NCI-H82 treated with DMSO at 0.1 percent for 48 hours (cell line): ENCODE data around the gene GBA2.

Source experiments
- DNase-seq: peaks from one replicate; lab custom pipeline; 2025; ENCODE audit not compliant: unreplicated experiment; lab: John Stamatoyannopoulos, UW

The GBA2 gene

DNA sequence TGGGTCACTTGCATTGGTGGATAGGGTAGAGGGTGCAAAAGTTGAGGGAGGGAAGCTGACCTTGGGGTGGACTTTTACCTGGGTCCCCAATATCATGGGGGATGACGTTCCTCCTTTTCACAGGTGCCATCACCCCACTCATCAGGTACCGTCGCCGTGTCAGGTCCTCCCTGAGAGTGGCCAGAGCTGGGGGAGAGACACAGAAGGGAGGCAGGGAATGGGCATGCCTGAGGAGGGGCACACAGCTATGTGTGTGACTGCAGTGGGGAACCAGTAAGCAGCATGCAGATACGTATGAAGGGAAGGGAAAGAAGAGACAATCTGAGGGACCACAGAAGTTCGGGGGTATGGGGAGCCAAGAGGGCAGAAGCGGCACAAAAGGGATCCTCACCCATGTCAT is 10.1 kb downstream of the GBA2 start:
- no peak for DNase-seq

DNA sequence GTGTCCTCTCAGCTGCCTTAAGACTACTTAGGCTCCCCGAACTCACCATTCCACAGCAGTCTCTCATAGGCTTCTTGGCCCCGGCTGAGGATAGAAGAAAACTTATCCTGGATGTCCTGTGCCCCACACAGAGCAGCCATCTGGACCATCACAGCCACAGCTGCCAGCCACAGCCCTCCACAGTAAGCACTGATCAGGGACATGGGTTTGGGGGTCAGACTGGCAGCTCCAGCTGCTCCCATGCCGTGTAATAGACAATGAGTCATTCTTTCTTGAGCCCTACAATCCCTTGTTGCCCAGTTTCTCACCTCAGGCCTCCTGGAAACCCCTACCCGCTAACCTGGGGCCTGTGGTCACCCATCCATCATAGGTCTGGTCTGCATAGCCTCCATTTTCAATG is 10.8 kb downstream of the GBA2 start:
- DNase-seq = no peak

DNA sequence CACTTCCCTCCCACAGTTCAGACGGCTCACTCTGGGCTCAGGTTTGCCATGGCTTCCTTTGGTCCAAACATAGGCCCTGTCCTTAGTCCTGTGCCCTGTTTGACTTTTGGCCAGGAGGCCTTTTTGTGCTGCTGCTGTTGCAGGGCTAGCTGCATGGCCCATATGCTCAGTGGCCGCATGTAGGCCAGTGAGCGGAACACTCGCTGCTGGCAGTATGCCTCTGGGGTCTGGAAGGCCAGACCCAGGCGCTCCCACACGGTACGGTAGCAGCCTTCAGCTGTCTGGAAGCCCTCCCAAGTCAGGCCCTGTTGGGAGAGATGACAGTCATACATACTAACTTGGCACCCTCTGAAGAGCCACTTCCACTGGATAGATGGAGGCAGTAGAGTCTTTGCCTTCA is 11.9 kb downstream of the GBA2 start:
- no peak for DNase-seq

DNA sequence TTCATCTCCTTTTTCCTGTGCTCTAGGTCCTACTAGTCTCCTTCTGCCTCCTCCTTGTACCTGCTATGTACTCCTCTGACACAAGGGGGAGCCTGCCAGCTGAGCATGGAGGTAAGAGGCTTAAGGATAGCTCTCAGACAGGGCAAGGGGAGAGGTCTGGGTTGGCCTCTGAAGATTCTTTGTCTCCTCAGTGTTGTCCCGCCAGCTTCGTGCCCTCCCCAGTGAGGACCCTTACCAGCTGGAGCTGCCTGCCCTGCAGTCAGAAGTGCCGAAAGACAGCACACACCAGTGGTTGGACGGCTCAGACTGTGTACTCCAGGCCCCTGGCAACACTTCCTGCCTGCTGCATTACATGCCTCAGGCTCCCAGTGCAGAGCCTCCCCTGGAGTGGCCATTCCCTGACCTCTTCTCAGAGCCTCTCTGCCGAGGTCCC is 12.8 kb downstream of the GBA2 start:
- peak; percentile 45 for DNase-seq

DNA sequence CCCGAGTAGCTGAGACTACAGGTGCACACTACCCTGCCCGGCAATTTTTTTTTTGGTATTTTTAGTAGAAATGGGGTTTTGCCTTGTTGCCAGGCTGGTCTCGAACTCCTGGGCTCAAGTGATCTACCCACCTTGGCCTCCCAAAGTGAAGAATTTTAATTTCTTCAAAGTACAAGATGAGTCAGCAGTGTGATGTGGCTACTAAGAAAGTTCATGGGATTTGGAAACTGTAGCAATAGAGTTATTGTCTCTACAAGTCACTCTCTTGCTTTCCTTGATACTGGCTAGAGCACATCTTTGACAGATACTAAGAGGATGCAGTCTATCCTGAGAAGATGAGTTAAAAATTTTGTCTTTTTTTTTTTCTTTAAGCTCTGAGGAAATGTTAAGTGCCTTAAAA is 14.9 kb downstream of the GBA2 start:
- DNase-seq = no peak

DNA sequence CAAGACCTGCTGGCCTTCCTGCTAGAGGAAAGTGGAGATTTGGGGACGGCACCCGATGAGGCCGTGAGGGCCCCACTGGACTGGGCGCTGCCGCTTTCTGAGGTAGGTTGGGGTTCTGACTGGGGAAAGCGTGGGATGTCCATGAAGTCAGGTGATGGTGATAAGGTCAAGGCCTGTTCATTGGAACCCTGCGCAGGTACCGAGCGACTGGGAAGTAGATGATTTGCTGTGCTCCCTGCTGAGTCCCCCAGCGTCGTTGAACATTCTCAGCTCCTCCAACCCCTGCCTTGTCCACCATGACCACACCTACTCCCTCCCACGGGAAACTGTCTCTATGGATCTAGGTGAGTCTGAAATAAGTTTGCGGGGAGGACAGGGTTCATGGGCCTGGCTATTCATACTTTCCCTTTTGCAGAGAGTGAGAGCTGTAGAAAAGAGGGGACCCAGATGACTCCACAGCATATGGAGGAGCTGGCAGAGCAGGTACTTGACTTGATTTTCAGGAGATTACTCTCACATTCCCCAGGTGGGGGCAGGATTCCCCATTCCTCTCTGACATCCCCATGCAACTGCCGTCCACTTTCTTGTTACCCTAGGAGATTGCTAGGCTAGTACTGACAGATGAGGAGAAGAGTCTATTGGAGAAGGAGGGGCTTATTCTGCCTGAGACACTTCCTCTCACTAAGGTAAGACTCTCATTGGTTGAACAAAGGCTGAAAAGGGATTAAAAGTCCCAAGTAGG is 16.1 kb downstream of the GBA2 start:
- DNase-seq = peak; percentile 21

DNA sequence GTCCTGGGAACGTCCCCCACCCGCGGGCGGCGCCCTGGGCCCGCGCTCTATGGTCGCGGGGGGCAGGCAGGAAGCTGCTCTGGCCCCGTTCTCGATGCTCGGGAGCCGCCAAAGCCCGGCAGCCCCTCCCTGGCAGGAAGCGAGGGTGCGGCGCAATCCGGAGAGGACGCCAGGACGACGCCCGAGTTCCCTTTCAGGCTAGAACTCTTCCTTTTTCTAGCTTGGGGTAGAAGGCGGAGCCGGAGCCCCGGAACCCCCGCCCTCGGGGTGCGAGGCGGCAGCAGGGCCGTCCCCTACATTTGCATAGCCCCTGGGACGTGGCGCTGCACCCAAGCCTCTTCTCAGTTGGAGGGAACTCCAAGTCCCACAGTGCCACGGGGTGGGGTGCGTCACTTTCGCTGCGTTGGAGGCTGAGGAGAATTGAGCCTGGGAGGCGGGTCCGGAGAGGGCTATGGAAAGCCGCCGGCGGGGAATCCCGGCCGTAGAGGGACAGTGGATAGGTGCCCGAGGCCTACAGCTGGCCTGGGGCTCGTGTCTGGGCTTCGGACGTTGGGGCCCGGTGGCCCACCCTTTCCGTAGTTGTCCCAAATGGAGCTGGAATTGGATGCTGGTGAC is 16.7 kb downstream of the GBA2 start, which contains the start of the genes CREB3 and TLN1:
Gene CREB3, plus strand, starts transcription at position 482 of the 615 bp plus-strand sequence. Its CDS starts 107 bp downstream, at position 589.
Gene TLN1, minus strand, starts transcription at position 11 of the 615 bp plus-strand sequence. CDS start 6,501 bp downstream, outside the sequence.
- peak; percentile 92 for DNase-seq

DNA sequence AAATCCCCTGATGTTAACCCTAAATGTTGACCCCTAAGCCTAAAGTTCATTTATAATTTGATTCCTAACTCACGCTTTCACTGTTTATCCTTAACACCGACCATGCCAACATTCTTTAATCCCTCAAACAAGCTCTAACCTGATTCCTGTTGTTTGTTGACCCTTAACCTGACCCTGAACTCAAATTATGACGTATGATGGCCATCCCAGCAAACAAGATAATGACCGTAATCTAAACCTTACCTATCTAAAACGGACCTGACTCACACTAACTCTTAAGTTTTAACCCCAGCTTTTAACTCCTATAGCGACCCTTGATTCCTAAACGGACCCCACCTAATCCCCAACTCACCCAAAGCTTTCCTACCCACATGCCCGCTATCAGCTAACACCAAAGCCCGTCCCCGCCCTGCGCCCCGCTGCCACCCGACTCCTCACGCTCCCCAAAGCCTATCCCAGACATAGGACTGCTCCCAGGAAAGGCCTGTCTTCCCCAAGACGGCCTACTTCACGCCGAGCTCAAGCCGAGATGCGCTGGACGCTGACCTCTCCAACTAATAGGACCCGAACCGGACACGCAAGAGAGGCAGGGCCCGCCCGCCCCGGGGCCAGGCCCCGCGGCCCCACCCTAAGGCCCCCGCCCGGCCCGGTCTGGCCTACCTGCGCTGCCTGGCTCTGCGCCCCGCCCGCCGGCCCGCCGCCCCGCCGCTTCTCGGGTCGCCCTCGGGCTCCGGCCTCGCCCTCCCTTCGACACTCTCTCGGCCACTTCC is 17.4 kb downstream of the GBA2 start:
- DNase-seq = no peak

DNA sequence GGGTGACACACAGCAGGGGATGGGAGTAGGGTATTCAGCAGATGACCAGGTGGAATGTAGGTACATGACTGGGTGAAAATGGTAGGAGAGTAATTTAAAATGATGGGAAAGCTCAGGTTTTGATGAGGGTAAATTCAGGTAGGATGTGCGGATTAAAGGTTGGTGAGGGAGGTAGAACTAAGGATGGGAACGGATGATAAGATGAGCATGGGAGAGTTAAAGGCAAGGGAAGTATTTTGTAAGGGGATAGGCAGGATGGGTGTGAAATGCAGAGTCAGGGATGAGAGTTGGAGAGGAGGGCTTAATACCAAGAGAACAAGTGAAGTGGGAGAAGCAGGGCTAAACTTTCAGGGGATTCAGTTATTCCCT is 18.6 kb downstream of the GBA2 start:
- no peak for DNase-seq

DNA sequence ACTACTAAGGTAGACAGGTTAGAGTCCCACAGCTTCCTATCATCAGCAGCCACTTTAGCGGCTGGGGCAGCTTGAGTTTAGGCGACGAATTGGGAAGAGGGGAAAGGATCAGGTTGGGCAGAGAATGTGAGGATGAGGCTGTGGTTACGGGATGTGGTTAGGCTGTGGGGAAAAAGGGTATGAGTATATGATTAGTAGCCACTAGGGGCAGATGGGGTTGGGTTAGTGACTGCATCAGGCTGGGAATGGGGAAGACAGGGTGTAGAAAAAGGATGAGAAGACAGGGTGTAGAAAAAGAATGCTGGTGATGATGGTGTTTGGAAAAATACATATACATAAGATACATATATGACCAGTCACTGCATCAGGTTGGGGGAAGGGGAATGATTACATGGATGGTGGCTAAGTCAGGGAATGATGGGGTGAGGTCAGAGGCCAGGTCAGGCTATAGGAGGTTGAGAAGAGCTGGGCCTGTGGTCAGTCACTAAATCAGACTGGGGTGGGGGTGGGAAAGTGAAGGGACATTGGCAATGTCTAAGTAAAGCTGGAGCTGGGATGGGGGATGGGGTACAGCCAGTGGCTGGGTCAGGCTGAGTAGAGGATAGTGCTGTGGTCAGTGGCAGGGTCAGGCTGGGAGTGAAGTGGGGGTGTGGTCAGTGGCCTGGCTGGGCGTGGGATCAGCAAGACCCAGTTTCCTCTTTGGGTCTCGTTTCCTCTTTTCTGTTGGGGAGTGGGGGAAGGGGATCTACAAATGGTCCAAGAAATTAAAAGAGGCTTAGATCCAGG is 19.1 kb downstream of the GBA2 start:
- no peak for DNase-seq

DNA sequence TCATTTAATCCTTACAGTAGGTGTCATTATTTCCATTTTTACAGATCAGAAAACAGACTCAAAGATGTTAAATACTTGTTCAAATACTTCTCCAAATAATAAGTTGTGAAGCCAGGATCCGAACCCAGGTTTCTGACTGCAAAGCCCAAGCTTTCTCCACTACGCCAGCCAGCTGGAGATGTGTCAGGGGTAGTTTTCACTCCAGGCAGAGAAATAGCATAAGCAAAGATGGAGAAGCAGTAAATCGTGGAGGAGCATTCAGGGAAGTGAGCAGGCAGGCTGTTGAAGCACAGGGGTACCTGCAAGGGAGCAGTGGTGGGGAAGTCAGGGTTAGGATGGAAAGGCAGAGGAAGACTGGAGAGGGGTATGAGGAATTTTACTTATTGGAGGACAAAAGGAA is 19.9 kb downstream of the GBA2 start:
- DNase-seq = no peak

DNA sequence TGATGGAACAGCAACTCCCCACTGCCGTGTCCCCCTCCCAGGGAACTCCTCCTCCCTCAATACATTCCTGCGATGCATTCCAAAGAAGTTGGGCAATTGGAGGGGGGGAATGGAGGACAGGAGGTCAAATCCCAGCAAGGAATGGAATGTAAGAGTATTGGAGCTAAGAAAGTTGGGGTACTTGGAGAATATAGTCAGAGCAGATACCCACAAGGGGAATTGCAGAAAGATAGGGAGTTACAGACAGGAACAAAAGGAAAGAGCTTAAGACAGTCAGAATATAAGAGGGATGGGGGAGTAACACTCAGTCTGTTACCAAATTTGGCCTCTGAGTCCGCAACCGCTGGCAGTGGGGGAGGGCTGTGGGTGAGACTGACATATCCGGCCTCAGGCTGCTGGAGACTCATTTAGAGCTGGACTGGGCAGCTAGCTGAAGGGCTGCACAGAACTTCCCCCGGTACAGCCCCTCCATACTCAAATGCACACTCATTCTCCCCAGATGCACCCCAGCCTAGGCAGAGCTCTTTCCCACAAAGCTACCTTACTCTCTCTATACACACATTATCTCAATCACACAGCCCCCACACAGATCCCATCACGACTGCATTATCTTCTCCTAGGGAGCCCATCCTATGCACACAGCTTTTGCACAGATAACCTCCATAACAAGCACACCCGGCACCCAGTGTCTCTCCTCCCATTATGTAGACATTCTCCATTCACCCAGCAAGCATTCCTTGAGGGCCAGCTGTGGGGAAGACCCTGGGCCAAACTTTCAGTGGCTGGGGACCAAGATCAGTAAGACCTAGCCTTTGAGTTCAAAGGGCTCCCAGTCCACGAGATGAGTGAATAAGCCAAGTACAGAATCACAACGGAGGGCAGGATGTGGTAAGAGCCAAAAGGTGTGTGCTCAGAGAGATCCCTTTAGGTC is 20.7 kb downstream of the GBA2 start:
- no peak for DNase-seq

DNA sequence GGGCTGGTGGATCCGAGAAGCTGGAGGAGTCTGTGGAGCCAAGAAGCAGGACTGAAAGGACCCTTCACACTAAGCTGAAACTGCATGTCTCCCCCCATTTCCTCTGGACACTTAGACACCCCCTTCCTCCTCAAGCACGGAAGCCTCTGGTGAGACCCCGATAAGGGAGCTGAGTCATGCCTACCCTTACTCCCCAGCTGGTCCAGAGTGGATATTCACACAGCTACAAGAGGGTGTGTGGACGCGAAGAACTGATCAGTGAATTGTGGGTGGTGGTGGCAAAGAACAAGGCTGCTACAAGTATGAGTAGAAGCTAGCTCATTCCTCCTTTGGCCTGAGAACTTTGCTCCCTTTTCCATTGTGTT is 21.4 kb downstream of the GBA2 start:
- no peak for DNase-seq

DNA sequence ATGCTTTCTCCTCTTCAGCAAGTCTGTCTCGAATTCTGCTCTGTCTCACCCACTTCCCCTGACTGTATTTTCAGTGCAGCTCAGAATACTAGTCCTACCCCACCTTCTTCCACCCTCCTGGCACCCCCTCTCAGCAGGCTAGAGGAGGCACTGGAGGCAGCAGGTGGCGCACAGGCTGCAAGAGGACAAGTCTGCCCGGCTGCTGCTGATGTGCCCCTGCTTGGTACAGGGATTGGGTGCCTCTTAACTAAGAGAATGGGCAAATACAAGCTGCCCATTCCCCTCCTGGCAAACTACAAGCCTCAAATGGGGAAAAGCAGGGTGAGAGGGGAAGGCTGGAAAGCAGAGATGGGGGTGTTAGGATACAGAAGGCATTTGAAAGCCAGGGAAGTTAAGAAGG is 22.1 kb downstream of the GBA2 start:
- no peak for DNase-seq

DNA sequence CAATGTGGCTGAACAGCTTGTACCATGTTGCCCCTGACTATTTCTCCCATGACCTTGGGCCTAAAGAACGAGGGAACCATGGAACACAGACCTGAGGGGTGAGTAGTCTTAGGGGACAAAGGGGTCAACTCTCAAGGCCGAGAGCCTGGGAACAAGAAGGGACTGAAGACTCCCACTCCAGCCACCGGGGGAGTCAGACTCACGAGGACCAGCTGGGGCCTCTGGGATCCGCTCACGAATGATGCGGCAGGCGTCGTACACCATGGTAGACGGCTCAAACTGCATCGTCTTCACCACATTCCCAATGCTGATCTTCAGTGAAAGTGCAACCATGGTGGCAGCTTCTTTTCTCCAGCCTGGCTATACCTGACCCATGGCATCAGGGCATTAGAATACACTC is 23.7 kb downstream of the GBA2 start:
- no peak for DNase-seq

DNA sequence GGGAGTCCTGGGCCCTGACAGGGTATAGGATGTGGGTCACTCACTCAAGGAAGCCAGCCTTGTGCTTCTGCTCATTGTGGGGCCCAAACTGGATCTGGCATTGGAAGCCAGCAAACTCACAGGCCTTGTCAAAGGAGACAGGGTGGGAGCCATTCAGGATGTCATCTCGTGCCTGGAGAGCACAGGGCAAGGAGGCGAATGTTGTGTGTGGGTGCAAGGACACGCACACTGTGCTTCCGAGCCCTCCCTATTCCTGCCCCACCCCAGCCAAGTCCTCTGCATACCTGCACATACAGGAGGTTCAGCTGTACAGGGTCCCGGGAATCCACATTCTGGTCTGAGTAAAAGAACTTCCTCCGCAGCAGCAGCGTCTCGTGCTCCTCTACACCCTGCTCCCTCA is 25.1 kb downstream of the GBA2 start:
- DNase-seq = no peak

DNA sequence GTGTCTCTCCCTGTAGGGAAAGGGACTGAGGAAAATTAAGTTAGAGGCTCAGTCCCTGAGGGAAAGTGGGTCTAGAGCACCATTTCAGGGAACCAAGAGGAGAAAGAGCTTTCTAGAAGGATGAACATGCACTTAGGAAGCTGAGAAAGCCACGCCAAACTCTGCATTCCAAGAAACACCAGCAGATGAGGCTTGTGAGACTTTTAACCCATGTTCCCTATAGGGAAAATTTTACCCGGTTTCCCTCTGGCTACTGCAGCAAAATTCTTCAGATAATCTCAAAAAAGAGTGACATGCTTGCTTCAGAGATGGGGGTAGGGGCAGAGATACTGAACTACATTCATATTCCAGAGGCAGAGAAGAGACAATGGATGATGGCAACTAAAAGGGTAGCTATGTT is 25.6 kb downstream of the GBA2 start:
- DNase-seq = no peak

DNA sequence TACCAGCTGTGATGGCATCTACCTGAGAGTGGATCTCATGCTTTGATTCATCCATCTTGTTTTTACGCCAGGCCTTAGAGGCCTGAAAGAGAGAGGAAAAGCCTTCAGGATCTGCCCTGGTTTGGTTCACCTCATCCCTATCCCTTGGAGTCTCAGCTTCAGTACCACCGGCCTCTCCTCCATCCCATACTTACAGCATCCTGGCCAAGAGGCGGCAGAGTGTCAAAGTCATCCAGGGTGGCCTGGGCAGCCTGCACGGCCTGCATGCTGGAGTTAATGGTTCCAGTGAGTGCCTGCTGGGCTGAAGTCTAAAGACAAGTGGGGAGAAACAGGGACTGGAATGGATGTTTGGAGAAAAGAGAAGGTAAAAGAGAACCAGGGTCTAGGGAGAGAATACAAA is 29.5 kb downstream of the GBA2 start:
- no peak for DNase-seq

DNA sequence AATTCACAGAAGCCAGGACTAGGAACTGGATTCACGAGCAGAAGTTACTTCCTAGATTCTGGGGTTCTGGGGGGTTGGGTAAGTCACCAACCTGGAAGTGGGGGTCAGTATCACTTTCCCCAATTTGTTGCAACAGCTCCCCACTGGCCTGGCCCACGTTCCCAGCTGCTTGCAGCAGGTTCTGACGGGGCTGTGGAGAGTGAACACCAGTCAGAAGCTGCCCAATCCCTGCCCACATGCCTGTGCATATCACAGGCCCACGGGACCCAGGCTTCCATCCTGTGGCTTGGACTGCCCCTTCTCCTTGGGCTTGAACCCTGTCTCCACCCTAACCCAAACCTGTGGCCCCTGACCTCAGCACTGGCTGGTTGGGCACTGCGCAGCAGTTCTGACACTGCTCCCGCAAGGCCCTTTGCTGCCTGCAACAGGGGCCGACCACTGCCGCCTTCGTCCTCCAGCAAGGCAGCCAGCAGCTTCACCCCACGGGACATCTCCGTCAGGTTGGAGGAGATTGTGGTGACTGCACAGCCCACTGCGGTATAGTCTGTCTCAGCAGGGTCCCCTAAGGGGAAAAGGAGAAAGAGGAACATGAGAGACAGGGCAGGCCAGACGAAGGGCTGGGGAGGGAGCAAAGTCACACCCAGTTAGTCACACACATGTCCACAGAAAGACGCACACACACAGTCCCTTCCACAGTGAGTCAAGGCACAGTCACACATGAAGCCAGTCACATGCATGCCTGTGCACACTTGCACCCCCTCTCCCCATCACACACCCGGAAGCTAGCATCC is 30.1 kb downstream of the GBA2 start:
- no peak for DNase-seq
